Panc1 (cell line): ENCODE measurements around the gene SLPI. TPM values are rescaled to one million over a fixed set of nuclear protein-coding genes. Genes with fewer than 3 reads are reported as not detected.

ENCODE experiments used
- ATAC-seq: fragments of 200-7000 bp; cut with Tn5 transposase; 2 replicates; pipeline ENCODE4 v1.9.1; 2020; ENCODE audit warnings: mild to moderate bottlenecking, moderate library complexity
- BruUV-seq: library from RNA; stranded (reverse); fragments of 400-500 nt; replicated peaks from 2 replicates; lab custom pipeline; 2021; lab: Mats Ljungman, UMichigan
- CTCF ChIA-PET: fragments of 300-600 bp; sonication (Branson Sonifier 250); formaldehyde crosslinking; loops from one replicate; lab custom pipeline; 2022; ENCODE audit warnings: antibody characterized with exemption; lab: Charles Lee
- POLR2A ChIA-PET: fragments of 300-600 bp; sonication (Branson Sonifier 250); formaldehyde crosslinking; loops from one replicate; lab custom pipeline; 2022; ENCODE audit warnings: antibody characterized with exemption; lab: Charles Lee
- DNase-seq: peaks from one replicate; pipeline ENCODE4 v3.0.0-alpha.2; 2010; ENCODE audit warnings: low read depth, low spot score
- H3K27ac ChIP-seq: 2 replicates; pipeline ENCODE4 v1.5.1; 2011; ENCODE audit warnings: mild to moderate bottlenecking, low read length, inconsistent platforms
- H3K27me3 ChIP-seq: fragments of 200-500 bp; sonication (Bioruptor generic); 2 replicates; pipeline ENCODE4 v1.6.0; 2014; ENCODE audit warnings: low read length, inconsistent platforms; ENCODE audit not compliant: control insufficient read depth, insufficient read depth
- H3K36me3 ChIP-seq: fragments of 200-500 bp; sonication (Bioruptor generic); 2 replicates; pipeline ENCODE4 v1.5.1; 2014; ENCODE audit warnings: inconsistent platforms, mild to moderate bottlenecking, low read length, moderate library complexity; ENCODE audit not compliant: control insufficient read depth, insufficient read depth
- H3K4me1 ChIP-seq: 2 replicates; pipeline ENCODE4 v1.5.1; 2011; ENCODE audit warnings: inconsistent platforms, mild to moderate bottlenecking, low read length, moderate library complexity; ENCODE audit not compliant: control insufficient read depth, insufficient read depth
- H3K4me3 ChIP-seq, 2 experiments: 2 replicates each; pipeline ENCODE4 v1.5.1; 2011 to 2012; ENCODE audit warnings: low read depth in 2 of 2, low read length in 2 of 2, mild to moderate bottlenecking in 2 of 2, inconsistent platforms in 1 of 2, moderate library complexity in 1 of 2
- H3K9me3 ChIP-seq: fragments of 200-500 bp; sonication (Bioruptor generic); 2 replicates; pipeline ENCODE4 v1.5.1; 2014; ENCODE audit warnings: low read depth, mild to moderate bottlenecking, inconsistent platforms, low read length, moderate library complexity; ENCODE audit not compliant: control insufficient read depth, insufficient read depth
- CTCF ChIP-seq: fragments of 450-650 bp; IDR thresholded peaks from 2 replicates; pipeline ENCODE4 v1.5.1; 2017; ENCODE audit warnings: mild to moderate bottlenecking
- POLR2AphosphoS5 ChIP-seq: IDR thresholded peaks from 2 replicates; pipeline ENCODE4 v1.6.1; 2012; ENCODE audit warnings: mild to moderate bottlenecking, low read depth, low read length, moderate library complexity
- REST ChIP-seq, 2 experiments: IDR thresholded peaks; 2 replicates each; pipeline ENCODE4 v1.6.1; 2011 to 2012; ENCODE audit warnings: low read depth in 2 of 2, control low read depth in 1 of 2, low read length in 1 of 2, mild to moderate bottlenecking in 1 of 2, moderate library complexity in 1 of 2; ENCODE audit not compliant: insufficient read depth in 1 of 2
- SIN3A ChIP-seq: IDR thresholded peaks from 2 replicates; pipeline ENCODE4 v1.6.1; 2012; ENCODE audit warnings: low read depth, mild to moderate bottlenecking, low read length, moderate library complexity, borderline replicate concordance; ENCODE audit not compliant: insufficient read depth
- TCF7L2 ChIP-seq: IDR thresholded peaks from 2 replicates; pipeline ENCODE4 v1.6.1; 2011; ENCODE audit warnings: mild to moderate bottlenecking, low read depth, low read length, inconsistent platforms
- in situ Hi-C: cut with HindIII; loops from 2 replicates; pipeline ENCODE4 v1.10.0; 2016; ENCODE audit warnings: low sequenced_read_pairs, low pct_unique_long_range_greater_than_20kb
- intact Hi-C: fragments of 100-400 bp; cut with micrococcal nuclease; formaldehyde crosslinking; loops from one replicate; pipeline ENCODE4 v1.10.0; 2022; ENCODE audit not compliant: unreplicated experiment
- total RNA-seq: library from RNA; stranded (reverse); gene quantifications from one replicate; pipeline ENCODE4 v1.2.1, GENCODE V29; 2021; ENCODE audit not compliant: unreplicated experiment

Gene SLPI
- total RNA-seq, 1 experiment from 2014 or later, result 0.74 TPM

GRCh38 chr20:45293041-45294002, 39.0 kb upstream of the SLPI start:
- peak; percentile 52 for DNase-seq
- peaks cover 4% of the 10 kb centered on the region; the same call in 1 of the 2 replicates for H3K9me3 ChIP-seq
- intact Hi-C loops (loop anchor here (5.0 to 10.0 kb wide), 2 partner anchors 189 to 251 kb away; partner anchors contain the start of gene KCNS1), in situ Hi-C loops (no loop called here)
- H3K4me1 ChIP-seq, result no peaks in the 10 kb centered on the region
- ATAC-seq, result peak; percentile 92
- H3K27me3 ChIP-seq, result peaks cover 2% of the 10 kb centered on the region; the same call in 1 of the 2 replicates
- TF ChIP-seq POLR2AphosphoS5 (no peak), TCF7L2 (no peak), CTCF (peak; percentile 99), REST (IDR thresholded peaks at IDR 0.05; ENCODE audit: insufficient read depth in 1 of 2, low read depth in 2 of 2, low read length in 1 of 2) (0 out of 4 replicates have a peak, but pooled peaks of 1 of the 2 experiments have one; percentile 12), SIN3A (no peak)
- BruUV-seq, result no TSS peak
- POLR2A ChIA-PET, result no interaction called here
- H3K36me3 ChIP-seq, result no peaks in the 10 kb centered on the region
- peak overlapping the region; percentile 57 to 66 for H3K4me3 ChIP-seq
- H3K27ac ChIP-seq, result peak overlapping the region; percentile 52
- CTCF ChIA-PET, result interaction anchor here (0.6 to 3.3 kb wide), 12 partner anchors 10 to 338 kb away, joined by 3 to 15 read pairs (median 4); no protein-coding TSS in a partner anchor

- BruUV-seq, result no TSS peak
- ChIA-PET CTCF (interaction anchor here (0.7 to 3.3 kb wide), 4 partner anchors 163 to 409 kb away, joined by 3 to 15 read pairs (median 4); no protein-coding TSS in a partner anchor), POLR2A (interaction anchor here (0.7 to 1.1 kb wide), 2 partner anchors 19 to 171 kb away, joined by 3 read pairs; no protein-coding TSS in a partner anchor)
- Histone ChIP-seq H3K27ac (no peak overlapping the region), H3K9me3 (peaks cover 4% of the 10 kb centered on the region; the same call in 1 of the 2 replicates), H3K4me3 (no peak overlapping the region; a peak in 1 of 4 replicates), H3K4me1 (no peaks in the 10 kb centered on the region), H3K36me3 (no peaks in the 10 kb centered on the region), H3K27me3 (peaks cover 2% of the 10 kb centered on the region; the same call in 1 of the 2 replicates)
- ATAC-seq (no peak), DNase-seq (no peak)
- in situ Hi-C loops, result no loop called here
- intact Hi-C loops, result loop anchor here (5.0 to 10.0 kb wide), 2 partner anchors 188 to 250 kb away; partner anchors contain the start of gene KCNS1
- TF ChIP-seq POLR2AphosphoS5, result no peak
- no peak for TF ChIP-seq SIN3A
- no peak for TF ChIP-seq TCF7L2
- no peak for TF ChIP-seq REST (IDR thresholded peaks at IDR 0.05; ENCODE audit: insufficient read depth in 1 of 2, low read depth in 2 of 2, low read length in 1 of 2)
- no peak for TF ChIP-seq CTCF
Observed at GRCh38 chr20:45292343-45292742, 38.0 kb upstream of the SLPI start.
